ES-I3 (cell line): ENCODE data around the gene SLC6A12.

Source experiments
- H3K36me3 ChIP-seq: 2 replicates; pipeline ENCODE4 v1.6.1; 2013; ENCODE audit warnings: mild to moderate bottlenecking, low read length, control low read depth, moderate library complexity; ENCODE audit not compliant: insufficient read depth
- H3K4me1 ChIP-seq: 2 replicates; pipeline ENCODE4 v1.6.1; 2013; ENCODE audit warnings: mild to moderate bottlenecking, control low read depth, low read length; ENCODE audit not compliant: insufficient read depth
- H3K9ac ChIP-seq: 2 replicates; pipeline ENCODE4 v1.6.1; 2013; ENCODE audit warnings: low read depth, mild to moderate bottlenecking, low read length, moderate library complexity
- H3K9me3 ChIP-seq: 2 replicates; pipeline ENCODE4 v1.6.1; 2013; ENCODE audit warnings: mild to moderate bottlenecking, low read length, moderate library complexity; ENCODE audit not compliant: control insufficient read depth, insufficient read depth

SLC6A12 gene

GRCh38 chr12:167959-168600 lies 45.9 kb downstream of the SLC6A12 start:
- H3K9me3 ChIP-seq, result no peaks in the 10 kb centered on the region
- no peak overlapping the region for H3K9ac ChIP-seq
- H3K4me1 ChIP-seq, result peaks cover 46% of the 10 kb centered on the region
- H3K36me3 ChIP-seq, result no peaks in the 10 kb centered on the region

DNA sequence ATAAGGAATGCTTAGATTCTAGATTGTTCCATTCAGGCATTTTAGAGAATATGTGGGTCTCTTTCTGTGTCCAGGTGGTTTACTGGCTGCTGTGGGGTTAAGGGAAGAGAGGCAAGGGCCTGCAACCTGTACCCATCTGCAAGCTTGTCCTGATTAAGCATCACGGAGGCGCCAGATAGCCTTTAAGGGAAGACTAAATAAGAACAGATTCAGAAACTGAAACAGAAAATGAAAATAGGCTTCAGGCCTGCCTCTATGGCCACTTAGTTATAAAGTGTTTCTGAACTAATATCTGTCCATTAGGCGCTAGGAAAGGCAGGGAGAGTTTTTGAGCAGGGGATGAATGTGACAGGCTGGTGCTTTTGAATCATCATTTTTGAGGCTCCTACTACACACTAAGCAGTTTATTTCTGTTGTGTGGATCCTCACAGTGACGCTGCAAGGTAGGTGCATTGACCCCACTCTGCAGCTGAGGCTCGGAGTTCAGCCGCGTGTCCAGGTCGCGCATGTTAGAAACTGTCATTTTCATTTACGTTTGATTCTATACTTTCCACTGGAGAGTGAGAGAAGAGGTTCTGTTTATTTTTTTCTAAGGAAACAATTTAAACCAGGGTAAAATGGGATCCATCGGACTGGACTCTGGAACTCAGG lies 47.4 kb downstream of the SLC6A12 start:
- H3K36me3 ChIP-seq, result no peaks in the 10 kb centered on the region
- peaks cover 41% of the 10 kb centered on the region for H3K4me1 ChIP-seq
- no peaks in the 10 kb centered on the region for H3K9me3 ChIP-seq
- no peak overlapping the region for H3K9ac ChIP-seq

DNA sequence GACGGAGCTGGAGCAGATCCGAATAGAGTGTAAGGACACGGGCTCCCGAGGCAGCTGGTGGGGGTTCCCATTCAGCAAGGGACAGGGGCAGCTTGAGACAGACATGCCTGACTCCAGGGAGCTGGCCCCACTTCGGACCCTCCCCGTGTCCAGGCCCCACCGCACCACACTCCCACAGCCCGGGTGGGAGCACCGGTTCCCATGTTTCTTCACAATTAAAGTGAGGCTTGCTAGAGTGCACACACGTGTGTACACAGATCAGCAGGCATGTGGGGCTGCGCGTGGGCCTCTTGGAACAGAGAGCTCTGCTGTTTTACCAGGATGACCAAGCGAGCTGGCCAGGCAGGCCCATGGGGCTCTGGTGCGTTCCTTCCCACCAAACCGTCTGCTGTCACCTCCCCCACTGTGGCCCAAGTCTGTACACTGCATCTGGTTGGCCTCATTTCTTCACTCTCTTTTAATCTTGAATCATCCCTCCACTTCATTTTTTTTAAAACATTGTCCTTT lies 48.0 kb downstream of the SLC6A12 start:
- no peak overlapping the region for H3K9ac ChIP-seq
- no peaks in the 10 kb centered on the region for H3K9me3 ChIP-seq
- peaks cover 39% of the 10 kb centered on the region for H3K4me1 ChIP-seq
- no peaks in the 10 kb centered on the region for H3K36me3 ChIP-seq

- Histone ChIP-seq H3K9ac (no peak overlapping the region), H3K36me3 (no peaks in the 10 kb centered on the region), H3K4me1 (peaks cover 22% of the 10 kb centered on the region), H3K9me3 (no peaks in the 10 kb centered on the region)
These were observed 49.8 kb downstream of the SLC6A12 start for GRCh38 chr12:164207-164606.

GRCh38 chr12:163406-163986 lies 50.5 kb downstream of the SLC6A12 start:
- peaks cover 15% of the 10 kb centered on the region for H3K4me1 ChIP-seq
- no peak overlapping the region for H3K9ac ChIP-seq
- H3K36me3 ChIP-seq, result no peaks in the 10 kb centered on the region
- H3K9me3 ChIP-seq, result no peaks in the 10 kb centered on the region

- peaks cover 9% of the 10 kb centered on the region; the same call in 1 of the 2 replicates for H3K4me1 ChIP-seq
- no peaks in the 10 kb centered on the region for H3K36me3 ChIP-seq
- no peak overlapping the region for H3K9ac ChIP-seq
- H3K9me3 ChIP-seq, result no peaks in the 10 kb centered on the region
These were observed 51.3 kb downstream of the SLC6A12 start for GRCh38 chr12:162467-163307.

DNA sequence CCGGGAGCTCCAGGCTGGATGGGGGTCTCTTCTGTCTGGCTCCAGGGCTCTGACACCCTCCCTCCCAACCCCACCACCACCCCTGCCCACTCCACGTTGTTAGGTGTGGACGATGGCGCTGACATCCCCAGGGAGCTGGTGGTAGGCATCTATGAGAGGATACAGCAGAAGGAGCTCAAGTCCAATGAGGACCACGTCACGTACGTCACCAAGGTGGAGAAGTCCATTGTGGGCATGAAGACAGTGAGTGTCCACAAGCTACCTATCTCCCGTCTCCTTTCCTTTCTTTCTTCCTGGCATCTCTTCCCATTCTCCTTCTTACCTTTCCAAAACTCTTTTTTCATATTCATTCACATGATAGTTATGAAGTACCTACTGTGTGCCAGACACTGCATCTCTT lies 52.1 kb downstream of the SLC6A12 start:
- Histone ChIP-seq H3K9me3 (no peaks in the 10 kb centered on the region), H3K36me3 (no peaks in the 10 kb centered on the region), H3K4me1 (peaks cover 5% of the 10 kb centered on the region; the same call in 1 of the 2 replicates), H3K9ac (no peak overlapping the region)

GRCh38 chr12:160858-161257 lies 53.1 kb downstream of the SLC6A12 start:
- Histone ChIP-seq H3K9ac (no peak overlapping the region), H3K4me1 (peaks cover 5% of the 10 kb centered on the region; the same call in 1 of the 2 replicates), H3K9me3 (no peaks in the 10 kb centered on the region), H3K36me3 (no peaks in the 10 kb centered on the region)

GRCh38 chr12:159156-159782 lies 54.7 kb downstream of the SLC6A12 start:
- Histone ChIP-seq H3K9ac (no peak overlapping the region), H3K36me3 (no peaks in the 10 kb centered on the region), H3K4me1 (peaks cover 5% of the 10 kb centered on the region; the same call in 1 of the 2 replicates), H3K9me3 (no peaks in the 10 kb centered on the region)

DNA sequence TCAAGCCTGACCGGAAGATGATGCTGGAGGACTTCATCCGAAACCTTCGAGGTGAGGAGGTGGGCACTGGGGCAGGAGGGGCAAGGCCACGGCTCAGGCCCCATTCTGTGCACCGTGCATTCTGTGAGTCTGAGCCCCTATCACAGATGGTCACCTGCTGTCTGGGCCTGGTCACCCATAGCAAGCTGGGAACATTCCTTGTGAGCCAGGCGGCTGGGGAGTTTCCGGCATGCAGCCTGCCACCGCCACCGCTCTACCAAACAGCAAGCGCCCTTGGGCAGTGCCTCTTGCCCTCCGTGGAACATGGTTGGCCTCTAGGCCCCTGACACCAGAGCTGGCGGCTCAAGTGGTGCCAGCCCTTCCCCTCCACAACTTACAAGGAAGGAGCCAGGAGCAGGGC lies 56.3 kb downstream of the SLC6A12 start:
- no peak overlapping the region for H3K9ac ChIP-seq
- H3K4me1 ChIP-seq, result no peaks in the 10 kb centered on the region
- H3K9me3 ChIP-seq, result no peaks in the 10 kb centered on the region
- no peaks in the 10 kb centered on the region for H3K36me3 ChIP-seq

GRCh38 chr12:156945-157344 lies 57.0 kb downstream of the SLC6A12 start:
- H3K36me3 ChIP-seq, result no peaks in the 10 kb centered on the region
- H3K9ac ChIP-seq, result no peak overlapping the region
- H3K4me1 ChIP-seq, result no peaks in the 10 kb centered on the region
- H3K9me3 ChIP-seq, result no peaks in the 10 kb centered on the region

DNA sequence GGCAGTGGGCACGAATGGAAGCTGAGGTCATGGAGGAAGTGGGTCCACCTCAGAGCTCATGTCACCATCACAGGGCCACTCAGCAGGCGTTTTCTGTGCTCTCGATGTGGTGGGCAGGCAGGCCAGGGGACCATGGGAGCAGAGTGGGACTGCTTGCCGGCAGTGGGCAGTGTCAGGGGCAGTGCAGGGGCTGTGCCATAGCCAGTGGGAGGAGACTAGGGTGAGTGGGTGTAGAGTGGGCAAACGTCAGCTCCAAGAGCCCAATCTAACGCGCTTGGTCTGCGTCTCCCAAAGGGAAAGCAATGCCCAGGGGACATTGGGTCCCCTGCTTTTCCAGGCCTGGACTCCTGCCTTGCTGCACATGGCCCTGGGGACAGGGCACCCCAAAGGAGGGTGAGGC lies 58.3 kb downstream of the SLC6A12 start:
- H3K9me3 ChIP-seq, result no peaks in the 10 kb centered on the region
- no peak overlapping the region for H3K9ac ChIP-seq
- no peaks in the 10 kb centered on the region for H3K4me1 ChIP-seq
- no peaks in the 10 kb centered on the region for H3K36me3 ChIP-seq

GRCh38 chr12:155006-155405 lies 59.0 kb downstream of the SLC6A12 start:
- no peaks in the 10 kb centered on the region for H3K4me1 ChIP-seq
- no peaks in the 10 kb centered on the region for H3K9me3 ChIP-seq
- no peaks in the 10 kb centered on the region for H3K36me3 ChIP-seq
- no peak overlapping the region for H3K9ac ChIP-seq

DNA sequence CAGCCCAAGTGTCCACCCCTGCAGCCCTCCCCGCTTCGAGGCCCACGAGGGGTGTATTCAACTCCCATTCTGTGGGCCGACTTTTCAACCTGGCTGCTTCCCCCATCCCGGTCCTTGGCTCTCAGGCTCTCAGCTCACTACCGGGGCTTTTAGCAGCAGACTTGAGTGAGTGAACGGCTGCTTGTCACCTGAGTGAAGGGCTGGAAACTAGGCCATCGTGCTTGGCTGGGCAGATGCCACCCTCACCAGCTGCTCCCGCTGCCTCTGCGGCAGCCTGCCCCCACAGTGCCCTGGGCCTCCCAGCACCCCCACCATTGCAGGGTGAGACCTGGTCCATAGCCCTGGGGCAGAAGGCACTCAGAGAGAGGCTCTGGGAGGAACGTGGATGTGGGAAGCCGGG lies 59.9 kb downstream of the SLC6A12 start:
- no peak overlapping the region for H3K9ac ChIP-seq
- H3K9me3 ChIP-seq, result no peaks in the 10 kb centered on the region
- H3K36me3 ChIP-seq, result no peaks in the 10 kb centered on the region
- no peaks in the 10 kb centered on the region for H3K4me1 ChIP-seq
